Kidney (tissue), 14 donors: ENCODE measurements around the gene ETS2. TPM values are rescaled to one million over a fixed set of nuclear protein-coding genes. Genes with fewer than 3 reads are reported as not detected.

Experiments
- DNase-seq, 5 donors: peaks; one replicate each; pipeline ENCODE4 v3.0.0-alpha.2; 2013 to 2020
- FAIRE-seq: peaks from 2 replicates; lab custom pipeline; 2012; peaks lifted over from hg19 to GRCh38; lab: Jason Lieb, UNC
- H3K27ac ChIP-seq, 2 donors: one replicate each; pipeline ENCODE4 v1.7.0; 2013; ENCODE audit warnings: low read depth in 2 of 2, low read length in 2 of 2, inconsistent platforms in 1 of 2
- H3K27me3 ChIP-seq: one replicate; pipeline ENCODE4 v1.7.1; 2013; ENCODE audit warnings: low read length, inconsistent platforms; ENCODE audit not compliant: control insufficient read depth, insufficient read depth
- H3K36me3 ChIP-seq, 3 donors: one replicate each; pipeline versions ENCODE4 v1.7.0 to v1.7.1; 2013; ENCODE audit warnings: low read length in 3 of 3, control low read depth in 1 of 3, inconsistent platforms in 1 of 3; ENCODE audit not compliant: insufficient read depth in 3 of 3, control insufficient read depth in 2 of 3
- H3K4me1 ChIP-seq, 3 donors: one replicate each; pipeline versions ENCODE4 v1.7.0 to v1.7.1; 2013; ENCODE audit warnings: low read length in 3 of 3, inconsistent platforms in 1 of 3, low read depth in 1 of 3; ENCODE audit not compliant: control insufficient read depth in 2 of 3, insufficient read depth in 2 of 3
- H3K4me3 ChIP-seq, 3 donors: one replicate each; pipeline versions ENCODE4 v1.7.0 to v1.8.1; 2013; ENCODE audit warnings: low read length in 3 of 3, control low read depth in 1 of 3, inconsistent platforms in 1 of 3
- H3K9ac ChIP-seq, 3 donors: one replicate each; pipeline versions ENCODE4 v1.7.0 to v1.7.1; 2013; ENCODE audit warnings: low read length in 3 of 3, control low read depth in 1 of 3, inconsistent platforms in 1 of 3
- H3K9me3 ChIP-seq, 3 donors: one replicate each; pipeline versions ENCODE4 v1.7.0 to v1.7.1; 2013; ENCODE audit warnings: low read length in 3 of 3, control low read depth in 1 of 3, inconsistent platforms in 1 of 3; ENCODE audit not compliant: control insufficient read depth in 2 of 3, insufficient read depth in 1 of 3
- CTCF ChIP-seq: IDR thresholded peaks from 3 replicates; pipeline ENCODE4 v1.5.1; 2012; ENCODE audit warnings: mild to moderate bottlenecking, moderate library complexity, borderline replicate concordance; ENCODE audit not compliant: insufficient read depth; ENCODE audit errors: extremely low read depth
- intact Hi-C: fragments of 100-400 bp; cut with DNase I; formaldehyde crosslinking; loops from one replicate; pipeline ENCODE4 v1.11.1; 2022
- polyA plus RNA-seq: library from polyadenylated mRNA; stranded (reverse); fragments of 350-450 nt; fragmentation: Illumina TruSeq; extraction: RNeasy Lipid Tissue Mini Kit (QIAGEN cat#74804); gene quantifications from one replicate; pipeline ENCODE4 v1.2.3, GENCODE V29; 2014; ENCODE audit warnings: low read depth, low replicate concordance; ENCODE audit not compliant: insufficient read depth
- total RNA-seq: library from RNA; stranded (reverse); fragmentation: NEBNext Ultra II Directional; extraction: Animal tissue kit (Norgen Biotek cat#: 25700); gene quantifications from one replicate; pipeline ENCODE4 v1.2.1, GENCODE V29; 2021
- donor health status: control.
- donor health status: control.
- donor health status: control.
- donor health status: control.
- donor health status: control.
- donor health status: DM: yes; HTN: yes; CAD: no.
- donor health status: Normal renal cell carcinoma (clear cell type).

The ETS2 gene
- total and polyA plus RNA-seq, 2 donors from 2014 or later = 43.1 to 178 TPM

GRCh38 chr21:38810034-38810825 lies 4.5 kb downstream of the ETS2 start:
- Histone ChIP-seq H3K36me3 (peaks cover 11 to 33% (median 24%) of the 10 kb centered on the region in 3 donors), H3K4me1 (peaks cover 0 to 11% (median 0%) of the 10 kb centered on the region in 3 donors), H3K27ac (peak overlapping the region; percentile 45 to 63)

GRCh38 chr21:38810826-38811164 lies 5.1 kb downstream of the ETS2 start:
- FAIRE-seq (no peak), DNase-seq (no peak)
- Histone ChIP-seq H3K4me3 (peak overlapping the region in 1 of 3 donors; percentile 3), H3K27ac (peak overlapping the region; percentile 45 to 63), H3K4me1 (peaks cover 0 to 11% (median 0%) of the 10 kb centered on the region in 3 donors), H3K27me3 (no peaks in the 10 kb centered on the region), H3K9me3 (no peaks in the 10 kb centered on the region), H3K36me3 (peaks cover 11 to 34% (median 27%) of the 10 kb centered on the region in 3 donors), H3K9ac (no peak overlapping the region)
- intact Hi-C loops = no loop called here
- TF ChIP-seq CTCF = no peak

More at GRCh38 chr21:38810034-38810825, 4.5 kb downstream of the ETS2 start:
- DNase-seq (no peak), FAIRE-seq (no peak)
- Histone ChIP-seq H3K9ac (peak overlapping the region in 1 of 3 donors; percentile 28), H3K9me3 (no peaks in the 10 kb centered on the region), H3K27me3 (no peaks in the 10 kb centered on the region), H3K4me3 (peak overlapping the region in 2 of 3 donors; percentile 3 to 5)
- TF ChIP-seq CTCF = no peak
- intact Hi-C loops = no loop called here

- peaks cover 0 to 11% (median 0%) of the 10 kb centered on the region in 3 donors for H3K4me1 ChIP-seq
- intact Hi-C loops = no loop called here
- peak overlapping the region in 1 of 3 donors; percentile 3 for H3K4me3 ChIP-seq
Measured at GRCh38 chr21:38811257-38811656, 5.5 kb downstream of the ETS2 start.

More at GRCh38 chr21:38811257-38811656, 5.5 kb downstream of the ETS2 start:
- no peak overlapping the region for H3K9ac ChIP-seq
- H3K27ac ChIP-seq = peak overlapping the region in 1 of 2 donors; percentile 63
- FAIRE-seq (no peak), DNase-seq (no peak)
- no peak for TF ChIP-seq CTCF
- peaks cover 11 to 36% (median 28%) of the 10 kb centered on the region in 3 donors for H3K36me3 ChIP-seq
- no peaks in the 10 kb centered on the region for H3K9me3 ChIP-seq
- no peaks in the 10 kb centered on the region for H3K27me3 ChIP-seq
